HCT116 (cell line): ENCODE measurements around the gene S100P. TPM values are rescaled to one million over a fixed set of nuclear protein-coding genes. Genes with fewer than 3 reads are reported as not detected.

Source experiments
- ATAC-seq: fragments of 200-7000 bp; cut with Tn5 transposase; 2 replicates; pipeline ENCODE4 v1.9.1; 2020; ENCODE audit warnings: mild to moderate bottlenecking, moderate library complexity
- BruUV-seq: library from RNA; stranded (reverse); fragments of 400-500 nt; replicated peaks from 2 replicates; lab custom pipeline; 2021; lab: Mats Ljungman, UMichigan
- CTCF ChIA-PET: fragments of 300-600 bp; sonication (Branson Sonifier 250); formaldehyde crosslinking; loops from one replicate; lab custom pipeline; 2021; ENCODE audit warnings: antibody characterized with exemption; lab: Charles Lee
- POLR2A ChIA-PET: fragments of 300-600, 350-600 bp; sonication (Branson Sonifier 250); formaldehyde crosslinking; loops from one replicate; lab custom pipeline; 2021; ENCODE audit warnings: antibody characterized with exemption; lab: Charles Lee
- RAD21 ChIA-PET, 2 experiments: fragments of 300-600 bp; sonication (Branson Sonifier 250); formaldehyde crosslinking; loops; one replicate each; lab custom pipeline; 2023; ENCODE audit warnings: low total read pairs in 2 of 2; ENCODE audit not compliant: uncharacterized antibody in 2 of 2, unreplicated experiment in 2 of 2, low non-redundant PET in 1 of 2; lab: Charles Lee
- DNase-seq: peaks from one replicate; pipeline ENCODE4 v3.0.0-alpha.2; 2010; ENCODE audit warnings: low read depth, low spot score
- H2AFZ ChIP-seq: fragments of 200-600 bp; shearing (Covaris generic), sonication (generic); 2 replicates; pipeline ENCODE4 v1.6.1; 2017; ENCODE audit warnings: low read depth, mixed run types, mixed read lengths, antibody characterized with exemption, low read length; ENCODE audit not compliant: poor library complexity, severe bottlenecking
- H3K27ac ChIP-seq: 2 replicates; pipeline ENCODE4 v1.5.1; 2012; ENCODE audit warnings: low read depth, low read length
- H3K27me3 ChIP-seq: fragments of 200-600 bp; sonication (generic); 2 replicates; pipeline ENCODE4 v1.6.1; 2016; ENCODE audit warnings: mixed run types, low read length, mixed read lengths; ENCODE audit not compliant: insufficient read depth
- H3K36me3 ChIP-seq, 2 experiments: fragments of 200-500 bp in 1 of 2; fragments of 200-600 bp in 1 of 2; sonication (Bioruptor generic) in 1 of 2; sonication (generic) in 1 of 2; 2 replicates each; pipeline versions ENCODE4 v1.5.1 to v1.6.1; 2014 to 2016; ENCODE audit warnings: low read length in 2 of 2, inconsistent platforms in 1 of 2, mixed read lengths in 1 of 2, mixed run types in 1 of 2; ENCODE audit not compliant: insufficient read depth in 2 of 2, control insufficient read depth in 1 of 2
- H3K4me1 ChIP-seq, 2 experiments: fragments of 200-600 bp in 1 of 2; sonication (generic) in 1 of 2; 2 replicates each; pipeline versions ENCODE4 v1.5.1 to v1.6.1; 2012 to 2017; ENCODE audit warnings: low read length in 2 of 2, inconsistent platforms in 1 of 2, mild to moderate bottlenecking in 1 of 2, mixed read lengths in 1 of 2, mixed run types in 1 of 2, moderate library complexity in 1 of 2; ENCODE audit not compliant: insufficient read depth in 2 of 2, control insufficient read depth in 1 of 2
- H3K4me2 ChIP-seq: fragments of 200-600 bp; sonication (generic); 2 replicates; pipeline ENCODE4 v1.6.1; 2017; ENCODE audit warnings: mixed run types, low read length, mixed read lengths
- H3K4me3 ChIP-seq, 2 experiments: fragments of 200-600 bp in 1 of 2; sonication (generic) in 1 of 2; replicated peaks in 1 of 2; 2 replicates each; pipeline ENCODE4 v1.5.1; 2011 to 2016; ENCODE audit warnings: low read length in 2 of 2, control low read depth in 1 of 2, low read depth in 1 of 2, mild to moderate bottlenecking in 1 of 2, mixed read lengths in 1 of 2, mixed run types in 1 of 2
- H3K79me2 ChIP-seq: fragments of 200-600 bp; sonication (generic); 2 replicates; pipeline ENCODE4 v1.6.1; 2017; ENCODE audit warnings: mild to moderate bottlenecking, mixed run types, low read length, moderate library complexity, mixed read lengths; ENCODE audit not compliant: insufficient read depth
- H3K9ac ChIP-seq: fragments of 200-600 bp; sonication (generic); 2 replicates; pipeline ENCODE4 v1.6.1; 2016; ENCODE audit warnings: low read length, mixed read lengths
- H3K9me2 ChIP-seq: fragments of 200-600 bp; sonication (generic), shearing (Covaris generic); 2 replicates; pipeline ENCODE4 v1.6.1; 2017; ENCODE audit warnings: mixed run types, mild to moderate bottlenecking, moderate library complexity; ENCODE audit not compliant: insufficient read depth
- H3K9me3 ChIP-seq, 2 experiments: fragments of 200-500 bp in 1 of 2; fragments of 200-600 bp in 1 of 2; sonication (Bioruptor generic) in 1 of 2; sonication (generic) in 1 of 2; 2 replicates each; pipeline ENCODE4 v1.6.1; 2014 to 2017; ENCODE audit warnings: low read length in 2 of 2, mixed read lengths in 2 of 2, inconsistent platforms in 1 of 2, low read depth in 1 of 2, mild to moderate bottlenecking in 1 of 2, mixed run types in 1 of 2, moderate library complexity in 1 of 2; ENCODE audit not compliant: control insufficient read depth in 1 of 2, insufficient read depth in 1 of 2
- H4K20me1 ChIP-seq: fragments of 200-600 bp; sonication (generic), shearing (Covaris generic); 2 replicates; pipeline ENCODE4 v1.6.1; 2017; ENCODE audit warnings: mixed run types, mild to moderate bottlenecking, moderate library complexity; ENCODE audit not compliant: insufficient read depth
- CBX3 ChIP-seq: IDR thresholded peaks from 2 replicates; pipeline ENCODE4 v1.6.1; 2012; ENCODE audit warnings: low read depth
- CTCF ChIP-seq, 3 experiments: fragments of 200-600 bp in 1 of 3; sonication (generic) in 1 of 3; IDR thresholded peaks in 2 of 3; conservative IDR thresholded peaks in 1 of 3; 2 replicates each; pipeline ENCODE4 v1.5.1; 2012 to 2017; ENCODE audit warnings: low read depth in 2 of 3, low read length in 2 of 3, antibody characterized with exemption in 1 of 3, borderline replicate concordance in 1 of 3, control low read depth in 1 of 3, mild to moderate bottlenecking in 1 of 3, mixed read lengths in 1 of 3, mixed run types in 1 of 3, moderate library complexity in 1 of 3; ENCODE audit not compliant: insufficient read depth in 1 of 3
- ELF1 ChIP-seq: IDR thresholded peaks from 2 replicates; pipeline ENCODE4 v1.6.1; 2012; ENCODE audit warnings: low read depth, borderline replicate concordance
- EZH2phosphoT487 ChIP-seq: fragments of 200-600 bp; IDR thresholded peaks from 2 replicates; pipeline ENCODE4 v1.6.1; 2018; ENCODE audit warnings: antibody characterized with exemption, borderline replicate concordance
- REST ChIP-seq: IDR thresholded peaks from 2 replicates; pipeline ENCODE4 v1.6.1; 2012; ENCODE audit warnings: low read depth
- SP1 ChIP-seq: IDR thresholded peaks from 2 replicates; pipeline ENCODE4 v1.6.1; 2012; ENCODE audit warnings: low read depth
- ZFX ChIP-seq: fragments of 450-650 bp; IDR thresholded peaks from 2 replicates; pipeline ENCODE4 v1.6.1; 2017
- intact Hi-C: fragments of 100-400 bp; cut with micrococcal nuclease; formaldehyde crosslinking; loops from 2 replicates; pipeline ENCODE4 v1.10.0; 2022
- total RNA-seq: library from RNA; stranded (reverse); gene quantifications from one replicate; pipeline ENCODE4 v1.2.1, GENCODE V29; 2021; ENCODE audit not compliant: unreplicated experiment

The S100P gene
- total RNA-seq, 1 experiment from 2014 or later: 4.1 TPM

- no peak for DNase-seq
- H3K9me3 ChIP-seq: no peaks in the 10 kb centered on the region
- no peaks in the 10 kb centered on the region for H4K20me1 ChIP-seq
- H3K4me1 ChIP-seq: peaks cover 39 to 50% of the 10 kb centered on the region in 2 experiments
- ChIA-PET POLR2A (interaction anchor here (1.1 to 3.5 kb wide), 4 partner anchors 15 to 48 kb away, joined by 3 to 35 read pairs (median 10); partner anchors contain the start of genes MRFAP1 and MRFAP1L1), RAD21 (no interaction called here), CTCF (interaction anchor here (0.6 to 1.9 kb wide), 2 partner anchors 13 to 15 kb away, joined by 3 to 5 read pairs; no protein-coding TSS in a partner anchor)
- no peak for TF ChIP-seq SP1
- TF ChIP-seq CTCF (IDR thresholded peaks at IDR 0.05 in 2 of 3, conservative IDR thresholded peaks at IDR 0.05 in 1 of 3; ENCODE audit: borderline replicate concordance in 1 of 3, insufficient read depth in 1 of 3, low read depth in 2 of 3, low read length in 2 of 3): peak in 2 of 3 experiments; percentile 45 to 51; a peak in 3 of 6 replicates
- TF ChIP-seq CBX3: no peak
- no peak for TF ChIP-seq REST
- TF ChIP-seq ZFX: no peak
- no peak for TF ChIP-seq ELF1
- no peak for TF ChIP-seq EZH2phosphoT487
- H3K27me3 ChIP-seq: no peaks in the 10 kb centered on the region
- intact Hi-C loops: loop anchor here (10.0 kb wide), 1 partner anchor 353 kb away; no protein-coding TSS in a partner anchor
- ATAC-seq: peak; percentile 20
- H2AFZ ChIP-seq: no peak overlapping the region
- H3K9ac ChIP-seq: peak overlapping the region; percentile 60
- peak overlapping the region; percentile 79 for H3K4me2 ChIP-seq
- no TSS peak for BruUV-seq
- H3K27ac ChIP-seq: peak overlapping the region; percentile 94
- no peaks in the 10 kb centered on the region for H3K79me2 ChIP-seq
- H3K36me3 ChIP-seq: no peaks in the 10 kb centered on the region
- no peaks in the 10 kb centered on the region for H3K9me2 ChIP-seq
- H3K4me3 ChIP-seq: peak overlapping the region in 1 of 2 experiments; percentile 39; a peak in 1 of 4 replicates
Measured at GRCh38 chr4:6687947-6688878, 5.5 kb upstream of the S100P start.
